ENCODE data around the gene NR4A1.

DNA sequence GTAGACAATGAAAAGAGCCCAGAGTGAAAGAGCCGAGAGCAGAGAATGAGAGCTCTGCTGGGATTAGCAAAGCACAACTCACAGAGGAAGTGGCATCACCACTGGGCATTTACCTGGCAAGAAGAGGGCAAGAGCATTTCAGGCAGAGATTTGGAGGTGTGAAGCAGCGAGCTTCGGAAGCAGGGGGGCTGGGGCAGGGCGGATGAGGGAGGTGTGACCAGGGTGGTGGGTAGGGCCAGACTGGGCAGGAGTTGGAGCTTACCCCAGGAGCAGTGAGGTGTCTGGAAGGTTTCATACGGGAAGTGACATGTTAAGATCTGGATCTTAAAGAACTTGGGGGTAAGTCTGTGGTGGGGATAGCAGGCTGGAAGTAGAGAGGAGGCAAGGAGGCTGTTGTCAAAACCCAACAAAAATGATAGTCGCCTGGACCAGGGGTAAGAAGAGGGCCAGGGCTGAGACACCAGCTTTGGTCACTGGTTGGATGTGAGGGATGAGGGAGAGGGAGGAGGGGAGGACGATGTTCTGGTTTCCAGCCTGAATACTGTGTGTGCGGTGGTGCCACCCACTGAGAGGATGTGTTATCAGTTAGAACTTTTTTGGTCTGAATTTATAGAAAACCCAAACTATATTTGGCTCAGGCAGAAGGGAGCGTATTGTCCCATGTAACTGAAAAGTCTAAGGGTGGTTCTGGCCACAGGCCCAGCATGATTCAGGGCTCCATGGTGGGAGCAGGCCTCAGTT, 33.4 kb downstream of the NR4A1 start:
- TF ChIP-seq FOXM1 (IDR thresholded peaks at IDR 0.05; ENCODE audit: borderline replicate concordance, low read depth) (no peak), NFIC (IDR thresholded peaks at IDR 0.05) (no peak), EP300 (IDR thresholded peaks at IDR 0.05; ENCODE audit: borderline replicate concordance) (no peak), CEBPB (IDR thresholded peaks at IDR 0.05) (no peak), CREB1 (IDR thresholded peaks at IDR 0.05; ENCODE audit: low read depth) (no peak), TCF12 (IDR thresholded peaks at IDR 0.05; ENCODE audit: low read depth) (no peak), TAF1 (IDR thresholded peaks at IDR 0.05; ENCODE audit: low read depth) (no peak), YY1 (IDR thresholded peaks at IDR 0.05; ENCODE audit: low read depth) (no peak), EGR1 (IDR thresholded peaks at IDR 0.05) (no peak)
- TF ChIP-seq, protein P1, sequence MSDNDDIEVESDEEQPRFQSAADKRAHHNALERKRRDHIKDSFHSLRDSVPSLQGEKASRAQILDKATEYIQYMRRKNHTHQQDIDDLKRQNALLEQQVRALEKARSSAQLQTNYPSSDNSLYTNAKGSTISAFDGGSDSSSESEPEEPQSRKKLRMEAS (IDR thresholded peaks at IDR 0.05), result no peak
- TF ChIP-seq, protein P2, sequence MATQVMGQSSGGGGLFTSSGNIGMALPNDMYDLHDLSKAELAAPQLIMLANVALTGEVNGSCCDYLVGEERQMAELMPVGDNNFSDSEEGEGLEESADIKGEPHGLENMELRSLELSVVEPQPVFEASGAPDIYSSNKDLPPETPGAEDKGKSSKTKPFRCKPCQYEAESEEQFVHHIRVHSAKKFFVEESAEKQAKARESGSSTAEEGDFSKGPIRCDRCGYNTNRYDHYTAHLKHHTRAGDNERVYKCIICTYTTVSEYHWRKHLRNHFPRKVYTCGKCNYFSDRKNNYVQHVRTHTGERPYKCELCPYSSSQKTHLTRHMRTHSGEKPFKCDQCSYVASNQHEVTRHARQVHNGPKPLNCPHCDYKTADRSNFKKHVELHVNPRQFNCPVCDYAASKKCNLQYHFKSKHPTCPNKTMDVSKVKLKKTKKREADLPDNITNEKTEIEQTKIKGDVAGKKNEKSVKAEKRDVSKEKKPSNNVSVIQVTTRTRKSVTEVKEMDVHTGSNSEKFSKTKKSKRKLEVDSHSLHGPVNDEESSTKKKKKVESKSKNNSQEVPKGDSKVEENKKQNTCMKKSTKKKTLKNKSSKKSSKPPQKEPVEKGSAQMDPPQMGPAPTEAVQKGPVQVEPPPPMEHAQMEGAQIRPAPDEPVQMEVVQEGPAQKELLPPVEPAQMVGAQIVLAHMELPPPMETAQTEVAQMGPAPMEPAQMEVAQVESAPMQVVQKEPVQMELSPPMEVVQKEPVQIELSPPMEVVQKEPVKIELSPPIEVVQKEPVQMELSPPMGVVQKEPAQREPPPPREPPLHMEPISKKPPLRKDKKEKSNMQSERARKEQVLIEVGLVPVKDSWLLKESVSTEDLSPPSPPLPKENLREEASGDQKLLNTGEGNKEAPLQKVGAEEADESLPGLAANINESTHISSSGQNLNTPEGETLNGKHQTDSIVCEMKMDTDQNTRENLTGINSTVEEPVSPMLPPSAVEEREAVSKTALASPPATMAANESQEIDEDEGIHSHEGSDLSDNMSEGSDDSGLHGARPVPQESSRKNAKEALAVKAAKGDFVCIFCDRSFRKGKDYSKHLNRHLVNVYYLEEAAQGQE (IDR thresholded peaks at IDR 0.05; ENCODE audit: low read depth), result no peak
